Kidney (tissue), 14 donors: ENCODE results near the gene PECR. TPM values are rescaled to one million over a fixed set of nuclear protein-coding genes. Genes with fewer than 3 reads are reported as not detected.
A peak's percentile ranks its signal among the peaks of the same experiment; 100 is the strongest.

Source experiments
- DNase-seq, 5 donors: peaks; one replicate each; pipeline ENCODE4 v3.0.0-alpha.2; 2013 to 2020
- FAIRE-seq: peaks from 2 replicates; lab custom pipeline; 2012; peaks lifted over from hg19 to GRCh38; lab: Jason Lieb, UNC
- H3K27ac ChIP-seq, 2 donors: one replicate each; pipeline ENCODE4 v1.7.0; 2013; ENCODE audit warnings: low read depth in 2 of 2, low read length in 2 of 2, inconsistent platforms in 1 of 2
- H3K27me3 ChIP-seq: one replicate; pipeline ENCODE4 v1.7.1; 2013; ENCODE audit warnings: low read length, inconsistent platforms; ENCODE audit not compliant: control insufficient read depth, insufficient read depth
- H3K36me3 ChIP-seq, 3 donors: one replicate each; pipeline versions ENCODE4 v1.7.0 to v1.7.1; 2013; ENCODE audit warnings: low read length in 3 of 3, control low read depth in 1 of 3, inconsistent platforms in 1 of 3; ENCODE audit not compliant: insufficient read depth in 3 of 3, control insufficient read depth in 2 of 3
- H3K4me1 ChIP-seq, 3 donors: one replicate each; pipeline versions ENCODE4 v1.7.0 to v1.7.1; 2013; ENCODE audit warnings: low read length in 3 of 3, inconsistent platforms in 1 of 3, low read depth in 1 of 3; ENCODE audit not compliant: control insufficient read depth in 2 of 3, insufficient read depth in 2 of 3
- H3K4me3 ChIP-seq, 3 donors: one replicate each; pipeline versions ENCODE4 v1.7.0 to v1.8.1; 2013; ENCODE audit warnings: low read length in 3 of 3, control low read depth in 1 of 3, inconsistent platforms in 1 of 3
- H3K9ac ChIP-seq, 3 donors: one replicate each; pipeline versions ENCODE4 v1.7.0 to v1.7.1; 2013; ENCODE audit warnings: low read length in 3 of 3, control low read depth in 1 of 3, inconsistent platforms in 1 of 3
- H3K9me3 ChIP-seq, 3 donors: one replicate each; pipeline versions ENCODE4 v1.7.0 to v1.7.1; 2013; ENCODE audit warnings: low read length in 3 of 3, control low read depth in 1 of 3, inconsistent platforms in 1 of 3; ENCODE audit not compliant: control insufficient read depth in 2 of 3, insufficient read depth in 1 of 3
- CTCF ChIP-seq: IDR thresholded peaks from 3 replicates; pipeline ENCODE4 v1.5.1; 2012; ENCODE audit warnings: mild to moderate bottlenecking, moderate library complexity, borderline replicate concordance; ENCODE audit not compliant: insufficient read depth; ENCODE audit errors: extremely low read depth
- intact Hi-C: fragments of 100-400 bp; cut with DNase I; formaldehyde crosslinking; loops from one replicate; pipeline ENCODE4 v1.11.1; 2022
- polyA plus RNA-seq: library from polyadenylated mRNA; stranded (reverse); fragments of 350-450 nt; fragmentation: Illumina TruSeq; extraction: RNeasy Lipid Tissue Mini Kit (QIAGEN cat#74804); gene quantifications from one replicate; pipeline ENCODE4 v1.2.3, GENCODE V29; 2014; ENCODE audit warnings: low read depth, low replicate concordance; ENCODE audit not compliant: insufficient read depth
- total RNA-seq: library from RNA; stranded (reverse); fragmentation: NEBNext Ultra II Directional; extraction: Animal tissue kit (Norgen Biotek cat#: 25700); gene quantifications from one replicate; pipeline ENCODE4 v1.2.1, GENCODE V29; 2021
- donor health status: control.
- donor health status: control.
- donor health status: control.
- donor health status: control.
- donor health status: control.
- donor health status: DM: yes; HTN: yes; CAD: no.
- donor health status: Normal renal cell carcinoma (clear cell type).

Gene PECR
- total and polyA plus RNA-seq, 2 donors from 2014 or later: 28.4 to 36.0 TPM

- intact Hi-C loops: no loop called here
- Histone ChIP-seq H3K27ac (no peak overlapping the region), H3K9ac (no peak overlapping the region), H3K4me3 (no peak overlapping the region), H3K9me3 (no peaks in the 10 kb centered on the region), H3K27me3 (no peaks in the 10 kb centered on the region), H3K4me1 (peaks cover 0 to 6% (median 0%) of the 10 kb centered on the region in 3 donors), H3K36me3 (peaks cover 0 to 4% (median 0%) of the 10 kb centered on the region in 3 donors)
- no peak for TF ChIP-seq CTCF
- FAIRE-seq (no peak), DNase-seq (no peak)
These were observed 77.5 kb downstream of the PECR start for GRCh38 chr2:216003876-216004696.

- no peak for FAIRE-seq
- Histone ChIP-seq H3K27ac (no peak overlapping the region), H3K27me3 (no peaks in the 10 kb centered on the region), H3K36me3 (peaks cover 0 to 4% (median 0%) of the 10 kb centered on the region in 3 donors), H3K9me3 (no peaks in the 10 kb centered on the region), H3K4me3 (no peak overlapping the region), H3K4me1 (peaks cover 0 to 6% (median 0%) of the 10 kb centered on the region in 3 donors), H3K9ac (no peak overlapping the region)
- DNase-seq: no peak
- no peak for TF ChIP-seq CTCF
- intact Hi-C loops: no loop called here
These were observed 78.9 kb downstream of the PECR start for GRCh38 chr2:216002693-216003092.

GRCh38 chr2:216002101-216002678 lies 79.4 kb downstream of the PECR start:
- peaks cover 0 to 6% (median 0%) of the 10 kb centered on the region in 3 donors for H3K4me1 ChIP-seq
- TF ChIP-seq CTCF: no peak
- no peaks in the 10 kb centered on the region for H3K27me3 ChIP-seq
- H3K36me3 ChIP-seq: peaks cover 0 to 4% (median 3%) of the 10 kb centered on the region in 3 donors
- H3K4me3 ChIP-seq: no peak overlapping the region
- no peak overlapping the region for H3K9ac ChIP-seq
- no peaks in the 10 kb centered on the region for H3K9me3 ChIP-seq
- DNase-seq: peak in 1 of 5 donors; percentile 29
- H3K27ac ChIP-seq: no peak overlapping the region
- intact Hi-C loops: no loop called here
- no peak for FAIRE-seq
